Stimulated activated CD4-positive, alpha-beta T cell treated with anti-CD3 and anti-CD28 coated beads, TNF-alpha, amount 100 ng/mL, for 48 hours (primary cell): ENCODE measurements around the gene LRP1.
A peak's percentile ranks its signal among the peaks of the same experiment; 100 is the strongest.

ENCODE experiments used
- DNase-seq, 3 donors: peaks; one replicate each; pipeline ENCODE4 v3.0.0-alpha.2; 2020; ENCODE audit warnings: low read depth in 3 of 3

Gene LRP1

DNA sequence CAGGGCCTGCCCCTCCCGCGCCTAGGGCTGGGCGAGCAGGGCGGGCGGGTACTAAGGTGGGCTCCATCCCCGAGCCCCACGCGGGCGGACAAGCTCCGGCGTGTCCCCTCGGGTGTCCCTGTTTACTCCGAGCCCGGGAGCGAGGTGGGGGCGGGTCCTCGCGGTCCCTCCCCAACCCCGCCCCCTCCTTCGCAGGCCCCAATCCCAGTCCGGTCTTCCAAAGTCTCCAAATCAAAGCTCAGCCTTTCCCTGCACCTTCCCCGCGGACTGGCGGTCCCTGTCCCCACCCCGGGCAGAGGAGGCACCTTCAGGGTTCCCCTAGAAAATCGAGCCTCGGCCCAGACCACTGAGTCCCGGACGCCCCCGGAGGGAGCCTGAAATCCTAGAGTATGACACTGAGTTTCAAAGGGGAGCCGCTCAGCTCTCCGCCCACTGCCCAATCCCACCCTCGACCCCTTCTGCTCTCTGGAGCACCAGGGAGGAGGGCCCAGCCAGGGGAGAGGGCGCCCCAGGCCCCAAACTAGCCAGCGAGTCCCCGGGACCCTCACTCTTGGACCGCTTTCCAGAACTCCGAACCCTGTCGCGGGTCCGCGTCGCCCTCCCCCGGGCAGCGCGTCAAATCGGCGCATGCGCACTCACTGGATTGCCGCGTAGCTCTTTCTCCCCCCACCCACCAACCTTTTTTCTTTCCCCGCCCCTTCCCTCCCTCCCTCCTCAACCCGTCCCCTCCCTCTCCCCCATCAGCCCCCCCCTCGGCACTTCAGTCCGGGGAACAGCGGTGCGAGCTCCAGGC, at the start of gene LRP1:
TSS of gene LRP1 (plus strand) at position 758 of the 793 bp plus-strand sequence. CDS start 482 bp downstream, outside the sequence.
- DNase-seq: peak; percentile 37 to 76 (median 52)

DNA sequence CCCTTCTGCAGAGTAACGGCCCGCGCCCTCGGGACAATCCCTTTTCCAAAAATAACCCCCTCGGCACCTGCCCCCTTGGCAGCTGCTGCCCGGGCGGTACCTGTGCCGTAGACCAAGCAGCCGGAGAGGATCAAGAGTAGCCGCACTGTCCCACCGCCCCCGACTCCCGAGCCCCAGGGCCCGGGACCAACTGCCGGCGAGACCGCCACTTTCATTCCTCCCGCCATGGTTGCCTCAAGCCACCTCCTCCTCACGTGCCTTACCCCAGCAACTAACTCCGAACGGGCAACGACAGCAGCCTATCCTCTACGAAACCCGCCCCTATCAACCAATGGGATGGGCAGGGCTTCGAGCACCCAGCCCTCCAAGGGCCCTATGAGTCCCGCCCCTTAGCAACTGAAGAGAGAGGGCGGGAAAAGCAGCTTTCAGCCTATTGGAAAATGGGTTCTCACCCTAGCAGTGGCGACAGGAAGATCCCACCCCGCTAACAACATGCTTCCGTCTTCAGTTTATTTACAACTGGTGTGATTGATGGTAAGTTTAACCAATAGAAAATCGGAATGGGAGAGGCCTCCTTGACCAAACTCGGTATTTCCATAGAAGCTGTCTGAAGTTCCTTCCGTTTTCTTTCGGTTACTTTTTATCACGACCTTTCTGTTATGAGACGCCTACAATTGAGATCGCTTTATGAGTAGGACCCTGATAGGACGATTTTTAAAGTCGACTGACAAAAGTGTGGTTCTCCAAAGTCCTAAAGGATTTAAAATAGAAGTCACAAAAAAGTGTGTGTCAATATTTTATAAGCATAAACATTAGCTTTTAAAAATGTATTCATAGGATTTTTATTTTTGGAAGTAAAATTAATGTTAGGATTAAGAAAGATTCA, 49.5 kb upstream of the LRP1 start, which contains the start of gene NEMP1:
TSS of gene NEMP1 (minus strand) at position 273 of the 886 bp plus-strand sequence. CDS start at position 227, 46 bp downstream.
- peak; percentile 88 to 96 (median 92) for DNase-seq

DNA sequence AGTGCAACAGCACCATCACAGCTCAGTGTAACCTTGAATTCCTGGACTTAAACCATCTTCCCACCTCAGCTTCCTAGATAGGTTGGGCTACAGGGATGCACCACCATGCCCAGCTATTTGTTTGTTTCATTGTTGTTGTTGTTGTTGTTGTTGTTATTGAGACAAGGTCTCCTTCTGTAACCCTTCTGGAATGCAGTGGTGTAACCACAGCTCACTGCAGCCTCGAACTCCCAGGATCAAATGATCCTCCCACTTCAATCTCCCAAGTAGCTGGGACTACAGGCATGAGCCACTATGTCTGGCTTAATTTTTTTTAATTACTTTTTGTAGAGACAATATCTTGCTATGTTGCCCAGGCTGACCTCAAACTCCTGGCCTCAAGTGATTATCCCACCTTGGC, 48.5 kb upstream of the LRP1 start:
- no peak for DNase-seq

- DNase-seq: no peak
Measured at GRCh38 chr12:57080855-57081254, 47.4 kb upstream of the LRP1 start.

DNA sequence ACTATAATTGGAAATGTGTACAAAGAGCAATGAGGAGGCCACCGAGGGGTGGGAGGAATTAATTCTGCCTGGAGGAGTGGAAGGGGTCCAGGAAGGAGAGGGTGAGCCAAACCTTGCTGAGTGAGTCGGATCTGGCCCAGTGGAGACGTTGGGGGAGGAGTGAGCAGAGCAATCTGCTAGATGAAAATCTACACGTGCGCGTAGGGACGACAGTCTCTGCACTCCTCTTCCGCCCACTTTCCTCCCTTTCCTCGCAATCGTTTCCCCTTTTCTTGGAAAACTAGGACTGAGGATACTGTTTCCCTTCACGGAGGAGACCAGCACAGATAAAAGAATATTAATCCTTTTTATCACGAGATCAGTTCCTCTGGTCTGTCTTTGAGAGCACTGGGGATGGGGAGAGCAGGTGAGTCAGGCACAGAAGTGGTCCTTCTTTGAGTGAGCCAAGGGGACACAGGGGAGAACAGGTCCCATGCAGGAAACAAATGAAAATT, 42.2 kb upstream of the LRP1 start:
- no peak for DNase-seq

GRCh38 chr12:57086493-57087009, 41.7 kb upstream of the LRP1 start:
- no peak for DNase-seq

DNA sequence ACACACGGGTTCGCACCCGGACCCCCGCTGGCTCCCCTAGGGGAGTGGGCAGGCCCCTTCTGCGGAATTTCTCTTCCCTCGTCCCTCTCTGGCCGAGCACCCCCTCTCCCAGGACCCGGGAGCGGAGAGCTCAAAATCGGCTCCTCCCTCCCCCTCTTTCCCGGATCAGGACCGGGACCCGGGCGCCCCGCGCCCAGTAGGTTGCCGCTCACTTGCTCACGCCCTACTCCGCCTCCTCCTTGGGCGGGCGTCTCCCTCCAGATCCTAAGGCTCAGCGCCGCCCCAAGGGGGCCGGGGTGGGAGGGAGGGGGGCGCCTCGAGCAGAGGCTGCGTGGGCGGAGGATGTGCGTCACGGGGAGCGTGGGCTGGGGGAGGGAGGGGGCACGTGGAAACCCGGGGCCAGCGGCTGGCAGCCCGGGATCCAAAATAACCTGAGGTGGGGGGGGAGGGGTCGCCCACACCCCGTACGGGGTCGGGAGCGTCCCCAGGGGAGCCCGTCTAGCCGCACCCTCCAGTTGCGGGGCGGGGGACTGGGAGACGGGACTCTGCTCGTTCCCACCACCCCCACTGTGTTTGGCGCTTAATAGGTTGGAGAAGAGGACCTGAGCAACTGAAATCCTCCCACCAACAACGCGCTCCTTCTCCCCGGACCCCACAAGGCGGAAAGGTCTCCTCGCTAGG, 41.1 kb upstream of the LRP1 start:
- DNase-seq: peak; percentile 84 to 93 (median 87)

GRCh38 chr12:57087691-57088353, 40.5 kb upstream of the LRP1 start:
- DNase-seq: peak; percentile 77 to 84 (median 83)

GRCh38 chr12:57088354-57089270, 39.7 kb upstream of the LRP1 start, which contains the start of gene NAB2:
TSS of gene NAB2 (plus strand) at chr12:57089114. CDS start at chr12:57089272, 158 bp downstream.
- DNase-seq: peak; percentile 74 to 95 (median 77)

GRCh38 chr12:57089271-57090245, 38.7 kb upstream of the LRP1 start:
- no peak for DNase-seq

- no peak for DNase-seq
Measured at GRCh38 chr12:57090490-57090889, 37.8 kb upstream of the LRP1 start.

DNA sequence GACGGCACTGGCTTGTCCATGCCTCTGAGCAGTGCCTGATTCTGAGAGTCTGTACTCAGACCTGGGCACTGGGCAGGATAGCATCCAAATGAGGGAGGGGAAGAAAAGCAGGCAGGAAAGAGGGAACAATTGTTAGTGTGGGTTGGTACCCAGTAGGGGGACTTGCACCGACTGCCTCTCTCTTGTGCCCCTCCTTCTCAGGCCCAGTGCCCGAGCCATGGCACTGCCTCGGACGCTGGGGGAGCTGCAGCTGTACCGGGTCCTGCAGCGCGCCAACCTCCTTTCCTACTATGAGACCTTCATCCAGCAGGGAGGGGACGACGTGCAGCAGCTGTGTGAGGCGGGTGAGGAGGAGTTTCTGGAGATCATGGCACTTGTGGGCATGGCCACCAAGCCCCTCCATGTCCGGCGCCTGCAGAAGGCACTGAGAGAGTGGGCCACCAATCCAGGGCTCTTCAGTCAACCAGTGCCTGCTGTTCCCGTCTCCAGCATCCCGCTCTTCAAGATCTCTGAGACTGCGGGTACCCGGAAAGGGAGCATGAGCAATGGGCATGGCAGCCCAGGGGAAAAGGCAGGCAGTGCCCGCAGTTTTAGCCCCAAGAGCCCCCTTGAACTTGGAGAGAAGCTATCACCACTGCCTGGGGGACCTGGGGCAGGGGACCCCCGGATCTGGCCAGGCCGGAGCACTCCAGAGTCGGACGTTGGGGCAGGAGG, 37.2 kb upstream of the LRP1 start:
- no peak for DNase-seq

GRCh38 chr12:57091638-57092528, 36.4 kb upstream of the LRP1 start:
- DNase-seq: no peak

DNA sequence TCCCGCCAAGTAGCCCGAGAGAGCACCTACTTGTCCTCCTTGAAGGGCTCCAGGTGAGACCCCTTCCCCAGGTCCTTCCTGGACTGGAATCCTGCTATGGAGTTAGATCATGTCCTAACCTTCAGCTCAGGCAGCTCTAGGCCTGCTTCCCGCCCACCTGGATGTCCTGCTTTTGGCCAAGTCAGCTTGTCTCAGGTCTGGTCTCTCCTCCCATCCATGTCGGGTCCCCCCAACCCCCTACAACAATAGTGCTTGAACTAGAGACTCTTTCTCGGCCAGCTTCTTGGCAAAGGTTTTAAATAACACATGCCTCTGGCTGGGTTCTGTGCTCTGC, 35.8 kb upstream of the LRP1 start:
- DNase-seq: no peak

DNA sequence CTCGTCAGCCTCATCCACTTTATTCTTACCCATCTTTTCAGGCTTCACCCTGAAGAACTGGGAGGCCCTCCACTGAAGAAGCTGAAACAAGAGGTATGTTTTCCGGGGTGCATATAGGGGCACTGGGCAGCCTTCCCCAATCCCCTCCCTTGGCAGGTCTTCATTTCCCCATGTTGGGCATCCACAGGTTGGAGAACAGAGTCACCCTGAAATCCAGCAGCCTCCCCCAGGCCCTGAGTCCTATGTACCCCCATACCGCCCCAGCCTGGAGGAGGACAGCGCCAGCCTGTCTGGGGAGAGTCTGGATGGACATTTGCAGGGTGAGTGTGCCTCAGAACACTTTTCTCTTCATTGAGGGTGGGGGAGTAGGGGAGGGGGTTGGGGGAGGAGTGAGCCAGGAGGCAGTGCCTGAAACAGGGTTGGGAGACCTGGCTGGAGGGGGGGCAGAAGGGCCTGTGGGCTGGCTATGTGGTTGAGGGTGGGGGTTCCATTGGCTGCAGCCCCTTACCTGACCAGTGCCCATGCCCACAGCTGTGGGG, 35.3 kb upstream of the LRP1 start:
- DNase-seq: no peak

- DNase-seq: peak in 2 of 3 donors; percentile 46 to 72
Measured at GRCh38 chr12:57093415-57094207, 34.7 kb upstream of the LRP1 start.
